ENCODE measurements around the gene FBN2. TPM values are rescaled to one million over a fixed set of nuclear protein-coding genes. Genes with fewer than 3 reads are reported as not detected.

Gene FBN2
- total RNA-seq, 2 donors from 2014 or later, result 1.8 to 1.9 TPM

GRCh38 chr5:128273736-128274135 is 264.3 kb downstream of the FBN2 start:
- Histone ChIP-seq H3K36me3 (no peaks in the 10 kb centered on the region), H3K4me3 (no peak overlapping the region), H3K27ac (no peak overlapping the region), H3K4me1 (no peaks in the 10 kb centered on the region), H3K27me3 (no peaks in the 10 kb centered on the region), H3K9ac (ENCODE audit: low read depth in 2 of 2, low read length in 2 of 2) (no peak overlapping the region), H3K9me3 (no peaks in the 10 kb centered on the region)
- no peak for TF ChIP-seq CTCF (IDR thresholded peaks at IDR 0.05)
- intact Hi-C loops (cut with DNase I), result no loop called here
- no peak for DNase-seq

GRCh38 chr5:128271859-128272464 is 266.1 kb downstream of the FBN2 start:
- intact Hi-C loops (cut with DNase I), result no loop called here
- Histone ChIP-seq H3K4me1 (no peaks in the 10 kb centered on the region), H3K27me3 (no peaks in the 10 kb centered on the region), H3K36me3 (no peaks in the 10 kb centered on the region), H3K4me3 (no peak overlapping the region), H3K9me3 (no peaks in the 10 kb centered on the region), H3K27ac (no peak overlapping the region), H3K9ac (ENCODE audit: low read depth in 2 of 2, low read length in 2 of 2) (no peak overlapping the region)
- no peak for DNase-seq
- TF ChIP-seq CTCF (IDR thresholded peaks at IDR 0.05), result no peak

GRCh38 chr5:128271071-128271470 is 267.0 kb downstream of the FBN2 start:
- Histone ChIP-seq H3K27ac (no peak overlapping the region), H3K9ac (ENCODE audit: low read depth in 2 of 2, low read length in 2 of 2) (no peak overlapping the region), H3K36me3 (no peaks in the 10 kb centered on the region), H3K27me3 (no peaks in the 10 kb centered on the region), H3K4me3 (no peak overlapping the region), H3K9me3 (no peaks in the 10 kb centered on the region), H3K4me1 (no peaks in the 10 kb centered on the region)
- TF ChIP-seq CTCF (IDR thresholded peaks at IDR 0.05), result no peak
- DNase-seq, result no peak
- intact Hi-C loops (cut with DNase I), result no loop called here

- Histone ChIP-seq H3K9ac (ENCODE audit: low read depth in 2 of 2, low read length in 2 of 2) (no peak overlapping the region), H3K4me1 (no peaks in the 10 kb centered on the region), H3K27ac (no peak overlapping the region), H3K9me3 (no peaks in the 10 kb centered on the region), H3K4me3 (no peak overlapping the region), H3K36me3 (no peaks in the 10 kb centered on the region), H3K27me3 (no peaks in the 10 kb centered on the region)
- intact Hi-C loops (cut with DNase I), result no loop called here
- TF ChIP-seq CTCF (IDR thresholded peaks at IDR 0.05), result no peak
- DNase-seq, result no peak
Observed at GRCh38 chr5:128264564-128265360, 273.3 kb downstream of the FBN2 start.

GRCh38 chr5:128263357-128263756 is 274.7 kb downstream of the FBN2 start:
- H3K27ac ChIP-seq, result no peak overlapping the region
- H3K9ac ChIP-seq (ENCODE audit: low read depth in 2 of 2, low read length in 2 of 2), result no peak overlapping the region
- H3K36me3 ChIP-seq, result no peaks in the 10 kb centered on the region
- no peak for TF ChIP-seq CTCF (IDR thresholded peaks at IDR 0.05)
- DNase-seq, result no peak
- H3K4me3 ChIP-seq, result no peak overlapping the region
- H3K4me1 ChIP-seq, result no peaks in the 10 kb centered on the region
- no peaks in the 10 kb centered on the region for H3K27me3 ChIP-seq
- H3K9me3 ChIP-seq, result no peaks in the 10 kb centered on the region
- intact Hi-C loops (cut with DNase I), result no loop called here

Data from colonic mucosa (tissue), 4 donors.